HG03520 (cell line): ENCODE results near the gene KCTD16.
A peak's percentile ranks its signal among the peaks of the same experiment; 100 is the strongest.

Experiments used
- ATAC-seq: cut with Tn5 transposase; IDR thresholded peaks from one replicate; pipeline ENCODE4 v1.9.1; 2021; ENCODE audit warnings: mild to moderate bottlenecking, moderate library complexity; ENCODE audit not compliant: unreplicated experiment

Gene KCTD16

DNA sequence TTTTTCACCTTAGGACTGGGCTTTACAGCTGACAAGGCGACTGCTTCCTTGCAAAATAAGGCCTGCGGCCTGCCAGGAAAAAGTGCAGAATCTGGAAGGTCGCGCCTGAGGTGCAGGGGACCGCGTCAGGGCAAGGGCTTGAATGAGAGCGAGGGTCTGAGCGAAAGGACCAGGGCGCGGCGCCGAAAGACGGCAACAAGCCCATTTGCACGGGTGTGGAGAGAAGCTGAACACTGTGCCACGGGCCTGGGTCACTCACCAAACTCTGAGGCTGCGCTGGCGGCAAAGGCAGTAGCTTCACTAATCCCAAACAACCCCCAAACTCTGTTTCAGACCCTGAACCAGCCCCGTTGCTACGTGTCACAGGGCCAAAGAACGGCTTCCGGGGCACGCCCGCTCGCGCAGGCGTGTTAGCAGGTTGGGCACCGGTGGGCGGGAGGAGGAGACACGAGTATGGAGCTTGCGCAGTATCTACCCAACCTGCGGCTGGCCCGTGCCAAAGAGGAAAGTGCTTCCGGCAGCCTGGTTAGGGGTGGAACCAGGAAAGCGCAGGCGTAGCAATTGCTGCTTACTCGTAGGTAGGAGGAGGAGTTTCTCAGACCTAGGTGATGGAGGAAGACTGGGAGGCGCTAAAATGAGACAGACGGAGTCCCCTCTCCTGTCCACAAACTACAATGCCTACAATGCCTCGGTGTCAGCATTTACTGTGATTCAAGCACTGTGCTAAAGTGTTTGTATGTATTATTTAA lies at the start of gene KCTD16, which contains the start of gene YIPF5:
TSS of gene KCTD16 (plus strand) at position 598 of the 749 bp plus-strand sequence.
TSS of gene YIPF5 (minus strand) at position 384 of the 749 bp plus-strand sequence. CDS start 704 bp downstream, outside the sequence.
- peak; percentile 99 for ATAC-seq

DNA sequence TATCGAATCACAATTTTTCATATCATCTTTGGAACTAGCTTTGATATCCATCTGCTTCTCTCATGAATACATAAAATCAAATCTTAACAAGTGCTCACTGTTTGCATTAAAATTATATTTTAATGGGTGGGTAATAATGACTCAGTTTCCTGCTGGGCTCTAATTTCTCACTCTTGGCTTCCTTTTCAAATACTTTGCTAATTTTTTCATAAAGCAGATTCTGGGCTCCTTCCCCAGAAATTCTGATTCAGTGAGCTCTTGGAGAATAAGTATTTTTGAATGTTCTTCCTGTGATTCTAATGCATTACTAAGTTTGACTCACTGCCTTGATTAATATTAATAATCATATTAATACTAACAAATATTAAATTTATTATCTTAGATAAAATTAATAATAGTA lies 49.1 kb upstream of the KCTD16 start:
- no peak for ATAC-seq

DNA sequence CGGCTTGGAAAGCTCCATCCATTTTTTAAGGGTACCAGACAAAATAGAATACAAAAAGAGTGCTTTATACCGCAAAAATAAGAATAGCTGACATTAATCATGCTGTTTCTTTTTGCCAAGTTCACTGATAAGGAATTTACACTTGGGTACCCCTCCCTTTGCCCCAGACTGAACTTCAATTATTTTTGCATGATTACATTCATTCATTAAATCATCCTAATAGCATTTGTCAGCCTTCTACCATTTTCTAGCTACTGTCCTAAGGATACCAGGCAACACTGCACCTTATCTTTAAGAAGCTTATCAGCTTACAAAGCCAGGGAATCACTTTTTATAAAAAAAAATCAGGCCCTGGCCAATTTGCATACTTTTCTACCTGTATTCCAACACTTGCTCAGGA lies 48.6 kb upstream of the KCTD16 start:
- ATAC-seq, result no peak

DNA sequence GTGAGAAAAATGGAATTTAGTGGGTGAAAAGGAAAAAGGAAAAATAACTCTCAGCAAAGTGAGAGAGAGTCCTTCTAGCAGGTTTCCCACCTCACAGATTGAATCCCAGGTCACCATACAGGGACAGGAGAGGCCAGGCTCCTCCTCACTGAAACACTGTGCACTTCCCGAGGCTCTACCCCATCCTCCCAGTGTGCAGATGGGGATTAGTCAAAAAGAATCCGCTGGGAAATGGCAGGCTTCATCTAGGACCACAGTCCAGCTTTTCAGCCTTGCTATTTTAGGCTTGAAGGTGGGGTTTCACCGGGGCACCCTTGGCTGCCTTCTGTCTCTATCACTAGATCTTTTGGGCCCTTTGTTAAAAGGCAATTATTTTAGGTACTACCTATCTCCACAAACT lies 48.0 kb upstream of the KCTD16 start:
- no peak for ATAC-seq

DNA sequence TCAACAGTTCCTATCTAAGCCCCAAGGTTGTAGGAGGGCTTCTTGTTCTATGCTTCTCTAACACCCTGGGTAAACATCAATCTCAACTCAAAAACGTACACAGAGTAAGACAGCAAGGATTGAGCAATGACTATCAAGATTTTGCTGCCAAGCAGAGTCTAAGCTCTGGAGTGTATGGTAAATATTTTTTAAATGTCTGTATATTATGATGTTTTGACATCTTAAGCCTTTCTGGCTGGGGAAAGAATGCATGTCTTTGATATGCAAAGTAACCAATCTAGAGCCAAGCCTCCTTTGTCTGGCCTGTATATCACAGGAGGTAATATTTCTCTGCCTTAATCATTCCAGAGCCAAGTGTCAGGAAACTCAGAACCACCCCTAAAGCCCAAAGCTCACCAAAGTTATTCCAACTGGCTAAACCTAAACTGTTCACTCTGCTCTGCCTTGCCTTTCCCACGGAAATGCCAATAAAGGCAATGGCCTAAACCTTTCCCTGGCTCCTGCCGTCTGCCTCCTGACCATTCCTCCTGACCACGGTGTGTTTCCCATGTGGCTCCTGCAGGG lies 45.4 kb upstream of the KCTD16 start:
- ATAC-seq, result no peak

DNA sequence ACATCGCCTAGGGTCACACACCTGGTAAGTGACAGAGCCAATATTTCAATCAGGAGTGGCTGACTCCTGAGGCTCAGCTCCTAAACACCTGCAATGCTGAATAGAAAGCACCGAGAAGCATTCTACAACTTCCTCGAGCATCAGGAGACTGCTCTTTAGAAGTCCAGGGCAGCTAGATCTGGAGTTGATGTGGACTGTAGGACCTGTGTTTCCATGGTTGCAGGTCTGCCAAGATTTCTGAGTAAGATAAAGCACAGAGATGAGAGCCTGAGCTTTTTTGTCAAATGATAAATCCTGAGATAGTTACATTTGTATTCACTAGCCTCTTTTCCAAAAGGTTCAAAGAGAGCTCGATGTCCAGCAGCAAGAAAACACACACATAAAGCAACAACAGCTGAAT lies 44.0 kb upstream of the KCTD16 start:
- no peak for ATAC-seq

DNA sequence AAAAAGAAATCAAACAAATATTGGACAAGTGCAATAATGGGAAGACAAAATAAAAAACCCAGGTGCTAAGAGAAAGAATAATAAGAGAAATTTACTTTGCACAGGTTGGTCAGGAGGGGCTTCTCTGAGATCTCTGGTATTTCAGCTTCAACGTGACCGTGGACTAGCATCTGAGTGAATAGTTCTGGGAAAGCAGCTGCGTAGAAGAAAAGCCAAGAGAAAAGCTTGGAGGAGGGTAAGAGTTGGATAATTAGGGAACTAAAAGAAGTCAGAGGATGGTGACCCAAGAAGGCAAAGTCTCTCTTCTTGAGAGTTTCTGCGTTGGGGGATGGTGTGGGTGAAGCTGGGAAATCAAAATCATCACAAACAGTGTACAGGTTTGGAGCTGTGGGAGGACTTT lies 41.8 kb upstream of the KCTD16 start:
- no peak for ATAC-seq

DNA sequence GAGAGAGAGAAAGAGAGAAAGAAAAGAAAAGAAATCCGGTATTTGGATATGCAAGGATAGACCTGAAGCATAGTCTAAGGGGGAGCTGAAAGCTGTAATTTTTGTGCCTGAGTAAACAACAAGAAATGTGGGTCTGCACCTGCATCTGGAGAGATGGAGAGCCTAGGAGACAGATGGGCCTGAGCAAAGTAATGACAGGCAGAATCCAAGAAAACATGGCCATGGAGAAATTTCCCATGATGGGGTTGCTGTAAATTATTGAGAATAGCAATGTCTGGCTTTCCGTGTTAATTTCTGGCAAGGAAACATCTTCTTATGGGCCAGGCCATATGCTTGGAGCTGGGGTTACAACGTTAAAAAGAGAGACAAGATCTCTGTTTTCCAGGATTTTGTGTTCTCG lies 40.4 kb upstream of the KCTD16 start:
- ATAC-seq, result no peak

DNA sequence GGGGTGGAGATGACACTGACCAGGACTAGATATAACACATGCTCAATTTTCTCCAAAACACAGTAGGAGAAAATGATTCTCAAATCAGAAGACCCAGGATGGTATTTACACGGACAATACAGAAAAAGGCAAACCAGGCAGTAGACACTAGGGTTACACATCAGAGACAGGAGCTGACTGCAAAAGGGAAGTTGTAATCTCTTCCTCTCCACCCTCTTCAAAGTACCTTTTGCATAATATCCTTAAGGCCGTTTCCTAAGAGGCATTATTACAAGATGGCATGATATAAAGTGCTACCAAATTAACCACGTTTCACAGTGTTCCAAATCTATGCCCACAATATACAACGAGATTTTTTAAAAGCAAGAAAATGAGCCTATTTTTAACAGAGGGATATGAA lies 39.4 kb upstream of the KCTD16 start:
- ATAC-seq, result no peak

DNA sequence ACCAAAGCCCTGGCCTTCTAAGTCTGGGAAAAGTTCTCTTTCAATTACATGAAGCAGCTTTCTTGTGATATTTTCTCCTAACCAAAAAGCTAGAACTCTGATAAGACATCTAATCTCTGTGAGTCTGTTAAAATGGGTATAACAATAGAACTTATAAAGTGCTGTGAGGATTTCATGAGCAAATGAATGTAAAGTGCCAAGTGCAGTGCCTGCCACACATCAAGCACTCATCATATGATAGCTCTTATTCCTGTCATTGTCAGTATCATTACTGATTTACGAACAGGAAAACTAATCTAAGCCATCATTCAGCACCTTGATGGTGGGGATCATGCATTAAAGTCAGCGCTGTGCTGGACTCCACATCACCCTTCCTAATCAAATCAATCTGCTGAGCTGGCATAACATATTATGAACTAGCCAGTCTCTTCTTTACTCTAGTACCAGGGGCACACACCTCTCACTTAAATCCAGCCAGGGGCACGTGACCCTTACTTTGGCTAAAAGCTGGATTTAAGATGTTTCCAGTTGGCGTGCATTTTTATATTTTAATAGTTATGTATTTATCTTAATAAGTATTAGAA lies 37.5 kb upstream of the KCTD16 start:
- no peak for ATAC-seq

DNA sequence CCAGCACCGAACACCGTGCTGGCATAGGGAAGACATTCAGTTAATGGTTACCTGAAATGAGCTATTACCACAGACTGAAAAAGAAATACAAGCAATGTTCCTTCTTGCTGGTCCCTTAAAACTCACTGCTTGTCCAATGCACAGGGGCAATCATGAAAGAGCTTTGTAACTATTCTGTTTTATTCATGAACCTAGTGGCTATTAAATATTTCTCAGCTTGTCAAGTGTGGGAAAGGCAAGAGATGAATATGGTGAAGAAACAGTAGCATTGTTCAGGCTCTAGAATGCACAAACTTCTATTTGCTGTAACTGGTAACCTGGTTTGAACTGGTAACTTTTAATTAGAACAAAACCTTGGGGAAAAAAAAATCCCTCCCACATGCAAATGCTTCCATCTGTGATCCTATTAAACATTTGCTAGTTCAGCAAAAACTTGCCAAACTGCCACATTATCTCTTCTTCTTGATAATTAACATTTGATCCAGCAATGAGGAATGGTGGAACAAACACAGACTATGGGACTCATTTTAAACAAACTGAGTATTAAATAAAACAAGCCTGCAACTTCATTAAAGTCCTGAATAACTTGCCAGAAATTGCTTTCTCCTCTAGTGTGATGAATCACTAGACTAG lies 36.4 kb upstream of the KCTD16 start:
- no peak for ATAC-seq

DNA sequence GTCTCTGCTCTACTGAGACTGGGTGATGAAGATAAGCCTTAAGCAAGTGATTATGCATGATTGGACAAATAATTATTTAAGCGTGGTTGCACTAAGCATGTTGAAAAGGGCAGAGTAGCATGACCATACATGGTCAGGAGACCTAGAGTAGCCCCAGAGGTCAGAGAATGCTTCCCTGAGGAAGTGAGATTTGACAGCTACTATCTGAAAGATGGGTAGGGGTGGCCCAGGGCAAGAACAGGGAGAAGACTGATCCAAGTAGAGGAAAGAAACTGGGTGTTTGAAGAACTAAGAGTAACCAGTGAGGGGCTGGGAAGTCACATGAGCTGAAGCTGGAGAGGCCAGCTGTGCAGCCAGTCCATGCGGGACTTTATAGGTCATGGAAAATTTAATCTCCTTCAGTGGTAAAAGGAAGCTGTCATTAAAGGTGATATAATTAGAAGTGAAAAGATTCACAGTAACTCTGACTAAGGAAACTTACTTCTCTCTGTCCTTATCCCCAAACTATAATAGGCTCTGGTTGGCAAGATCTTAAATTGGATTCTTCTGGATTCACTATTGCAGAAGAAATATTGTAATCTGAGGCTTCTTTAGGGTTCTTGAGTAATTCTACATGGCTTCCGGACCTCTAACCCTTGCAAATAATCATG lies 35.4 kb upstream of the KCTD16 start:
- no peak for ATAC-seq

DNA sequence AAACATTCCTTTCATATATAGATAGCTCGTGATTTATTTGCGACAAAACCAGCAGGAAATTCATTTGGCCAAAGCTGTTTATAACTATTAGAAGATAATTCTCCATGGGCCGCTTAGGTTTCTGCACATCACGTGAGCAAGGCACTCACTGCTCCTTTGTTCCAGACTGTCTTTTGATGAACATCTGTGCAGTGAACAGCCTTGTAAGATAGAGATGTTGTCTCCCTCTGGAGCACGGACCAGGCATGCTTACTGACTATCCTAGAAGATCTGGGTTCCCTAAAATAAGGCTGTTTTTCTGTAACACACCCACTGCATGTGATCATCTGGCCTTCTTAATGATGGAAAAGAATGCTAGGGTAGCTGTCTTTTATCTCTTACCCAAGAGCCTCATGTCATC lies 31.1 kb upstream of the KCTD16 start:
- no peak for ATAC-seq

DNA sequence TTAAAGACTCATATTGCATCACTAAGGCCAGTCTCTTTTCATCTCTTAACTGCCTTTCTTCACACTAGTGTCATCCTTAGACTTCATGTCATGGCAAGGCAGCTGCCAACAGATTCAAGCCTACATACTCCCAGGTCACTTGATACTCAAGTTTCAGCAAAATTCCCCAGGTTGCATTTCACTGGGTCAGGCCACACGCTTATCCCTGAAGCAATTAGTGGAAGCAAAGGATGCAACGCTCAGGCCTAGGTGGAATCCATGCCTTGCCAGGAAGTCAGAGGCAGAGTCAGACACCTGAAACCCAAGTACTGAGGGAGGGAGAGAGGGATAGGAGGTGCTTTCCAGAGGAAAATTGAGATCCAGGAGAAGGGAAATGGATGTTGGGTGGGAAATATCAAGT lies 29.1 kb upstream of the KCTD16 start:
- no peak for ATAC-seq

DNA sequence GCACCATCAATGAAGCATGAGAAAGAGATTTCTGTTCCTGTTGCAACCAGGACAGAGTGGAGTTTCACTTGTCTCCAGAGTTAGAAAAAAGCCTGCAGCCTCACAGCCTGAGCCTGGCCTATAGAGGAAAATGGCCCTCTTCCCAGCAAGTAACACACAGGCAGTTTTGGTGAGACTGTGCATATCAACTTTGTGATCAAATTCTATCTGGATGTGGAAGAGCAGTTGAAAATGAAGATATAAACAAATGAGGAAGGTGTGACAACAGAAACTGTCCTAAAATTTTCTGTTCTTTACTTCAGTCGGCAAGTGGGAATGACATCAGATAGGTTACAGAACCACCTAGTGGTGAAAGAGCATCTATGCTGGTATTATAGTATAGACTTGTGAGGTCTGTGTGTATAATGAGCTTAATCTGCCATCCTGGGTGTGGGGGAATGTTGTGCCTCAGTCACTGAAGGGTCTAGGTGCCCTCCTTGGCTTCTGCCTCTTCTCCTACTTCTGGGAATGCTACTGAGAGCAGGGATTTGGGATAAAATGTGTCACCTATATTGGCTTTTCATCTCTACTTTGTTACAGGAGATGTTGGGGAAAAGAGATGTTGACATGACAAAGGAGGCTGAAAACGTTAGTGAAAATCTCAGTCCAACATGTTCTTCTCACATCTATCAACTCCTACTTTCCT lies 28.4 kb upstream of the KCTD16 start:
- ATAC-seq, result peak; percentile 97

DNA sequence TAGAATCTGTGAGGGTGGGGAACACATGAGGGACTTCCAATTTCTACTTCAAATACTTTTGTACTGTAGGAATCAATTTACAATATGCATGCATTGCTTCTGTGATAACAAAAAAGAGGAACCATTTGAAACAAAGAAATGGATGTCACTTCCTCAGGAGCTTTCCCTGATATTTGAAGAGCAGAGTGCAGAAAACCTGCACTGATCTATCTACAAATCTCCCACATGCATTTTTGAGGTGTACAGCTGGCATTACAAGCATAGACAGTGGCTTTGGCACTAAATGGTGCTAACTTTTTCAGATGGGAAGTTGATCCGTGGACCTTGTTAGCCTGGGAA lies 27.9 kb upstream of the KCTD16 start:
- ATAC-seq, result no peak

DNA sequence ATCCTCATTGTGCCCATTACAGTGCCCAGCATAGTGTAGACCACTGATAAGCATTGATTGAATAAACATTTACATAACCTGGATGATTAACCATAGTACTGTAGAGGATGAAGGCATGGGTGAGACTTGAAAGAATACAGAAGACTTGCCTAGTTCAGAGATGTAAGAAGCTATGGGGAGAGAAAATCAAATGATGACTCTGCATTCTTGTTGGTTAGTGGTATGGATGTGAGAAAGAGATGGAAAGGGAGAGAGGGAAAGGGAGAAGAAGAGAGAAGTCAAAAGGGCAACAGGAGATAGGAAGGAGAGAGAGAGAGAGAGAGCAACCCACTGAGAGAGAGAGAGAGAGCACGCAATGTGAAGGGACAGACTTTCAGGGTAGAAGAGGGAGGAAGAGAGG lies 27.0 kb upstream of the KCTD16 start:
- ATAC-seq, result no peak

DNA sequence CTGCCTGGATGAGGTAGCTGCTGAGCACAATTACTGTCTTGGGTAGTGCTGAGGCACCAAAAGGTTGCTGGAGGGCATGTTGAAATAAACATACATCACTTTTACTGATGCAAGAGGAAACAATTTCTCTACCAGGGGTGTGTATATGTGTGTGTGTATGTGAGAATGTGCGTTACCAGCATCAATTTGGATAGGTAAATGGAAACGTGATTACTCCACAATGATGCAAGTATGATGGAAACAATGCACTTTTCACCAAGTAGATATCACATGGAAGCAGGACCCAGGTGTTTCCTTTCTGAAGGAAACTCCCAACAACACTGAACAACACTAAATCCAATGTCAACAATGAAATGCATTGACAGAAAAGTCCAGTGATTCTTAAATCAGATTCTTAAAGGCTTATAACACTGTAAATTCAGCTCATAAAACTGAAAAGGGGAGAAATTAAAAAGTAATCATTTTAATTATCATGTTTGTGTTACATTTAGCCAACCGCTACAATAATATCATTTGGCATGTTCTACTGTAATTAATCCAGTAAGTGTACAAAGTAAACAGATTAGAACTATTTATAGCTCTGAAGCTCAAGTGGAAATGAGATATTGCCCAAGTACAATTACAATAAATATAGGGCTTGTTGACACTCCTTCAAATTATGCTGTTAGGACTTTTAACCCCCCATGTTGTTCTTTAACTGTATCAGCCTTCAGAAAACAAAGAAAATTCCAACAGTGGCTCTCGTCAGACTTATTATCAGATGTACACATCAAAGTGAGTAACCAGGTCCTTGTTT lies 25.5 kb upstream of the KCTD16 start:
- no peak for ATAC-seq

DNA sequence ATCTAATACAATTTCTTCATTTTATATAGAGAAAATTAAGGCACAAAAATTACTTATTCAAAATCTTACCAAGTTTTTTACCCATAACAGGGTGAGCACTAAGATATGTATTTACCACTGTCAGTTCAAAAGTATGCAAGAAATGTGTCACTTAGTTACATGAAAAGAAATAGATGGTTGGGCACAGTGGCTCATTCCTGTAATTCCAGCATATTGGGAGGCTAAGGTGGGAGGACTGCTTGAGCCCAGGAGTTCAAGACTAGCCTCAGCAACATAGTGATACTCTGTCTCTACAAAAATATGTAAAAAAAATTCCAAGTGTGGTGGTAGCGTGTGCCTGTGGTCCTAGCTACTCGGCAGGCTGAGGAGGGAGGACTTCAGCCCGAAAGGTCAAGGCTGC lies 19.6 kb upstream of the KCTD16 start:
- ATAC-seq, result no peak

DNA sequence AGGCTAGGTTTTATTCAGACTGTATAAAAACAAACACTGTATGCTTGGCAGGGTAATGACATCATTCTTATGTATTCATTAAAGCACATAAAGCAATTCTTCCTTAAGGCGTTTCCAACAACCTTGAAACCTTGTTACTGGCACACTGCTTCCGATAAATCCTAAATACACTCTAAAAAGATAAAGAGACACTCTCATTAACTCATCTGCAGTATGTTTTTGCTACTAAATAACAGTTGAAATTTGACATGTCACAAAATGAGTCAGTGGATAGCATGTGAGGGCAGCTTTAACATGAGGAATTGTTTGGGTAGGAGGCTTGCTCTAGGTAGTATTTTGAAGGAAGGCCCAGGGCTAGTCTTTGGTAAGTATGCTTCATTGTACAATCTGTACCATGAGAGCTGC lies 13.9 kb upstream of the KCTD16 start:
- no peak for ATAC-seq
